Activated B cell treated with CpG ODN at 0.5 μM for 24 hours (primary cell): ENCODE measurements around the gene CA10. TPM values are rescaled to one million over a fixed set of nuclear protein-coding genes. Genes with fewer than 3 reads are reported as not detected.

ENCODE experiments used
- ATAC-seq: fragments of 200-7000 bp; cut with Tn5 transposase; one replicate; pipeline ENCODE4 v1.10.0; 2021; ENCODE audit warnings: low read depth, mild to moderate bottlenecking, moderate library complexity
- CTCF ChIA-PET: fragments of 350-600 bp; sonication (Branson Sonifier 250); formaldehyde crosslinking; loops from one replicate; lab custom pipeline; 2021; ENCODE audit warnings: antibody characterized with exemption; lab: Charles Lee
- POLR2A ChIA-PET: fragments of 350-600 bp; sonication (Branson Sonifier 250); formaldehyde crosslinking; loops from one replicate; lab custom pipeline; 2021; ENCODE audit warnings: antibody characterized with exemption; lab: Charles Lee
- DNase-seq: peaks from one replicate; pipeline ENCODE4 v3.0.0; 2022
- H3K27ac Mint-ChIP-seq: one replicate; pipeline ENCODE4 v1.8.0; 2020; ENCODE audit warnings: mixed read lengths
- H3K27me3 Mint-ChIP-seq: one replicate; pipeline ENCODE4 v1.8.0; 2021; ENCODE audit warnings: mixed read lengths
- H3K36me3 Mint-ChIP-seq: one replicate; pipeline ENCODE4 v1.8.0; 2021; ENCODE audit warnings: low read depth, mixed read lengths
- H3K4me1 Mint-ChIP-seq: one replicate; pipeline ENCODE4 v1.8.0; 2021; ENCODE audit warnings: mixed read lengths
- H3K4me3 Mint-ChIP-seq: one replicate; pipeline ENCODE4 v1.8.0; 2020; ENCODE audit warnings: mild to moderate bottlenecking, mixed read lengths
- H3K9me3 Mint-ChIP-seq: one replicate; pipeline ENCODE4 v1.8.0; 2020; ENCODE audit warnings: mixed read lengths
- CTCF ChIP-seq: fragments of 200-600 bp; IDR thresholded peaks from one replicate; pipeline ENCODE4 v1.8.0; 2022; ENCODE audit warnings: antibody characterized with exemption, mild to moderate bottlenecking
- intact Hi-C: fragments of 100-400 bp; cut with micrococcal nuclease; formaldehyde crosslinking; loops from one replicate; pipeline ENCODE4 v1.15.1; 2024
- total RNA-seq: library from RNA; stranded (reverse); gene quantifications from 2 replicates; pipeline ENCODE4 v1.2.3, GENCODE V29; 2022

The CA10 gene
- total RNA-seq, 1 donor from 2014 or later, result not detected

- ATAC-seq (no peak), DNase-seq (no peak)
- no peak for TF ChIP-seq CTCF
- intact Hi-C loops, result no loop called here
- ChIA-PET CTCF (no interaction called here), POLR2A (no interaction called here)
- Mint-ChIP-seq H3K4me3 (no peak overlapping the region), H3K36me3 (no peaks in the 10 kb centered on the region), H3K9me3 (no peaks in the 10 kb centered on the region), H3K4me1 (no peaks in the 10 kb centered on the region), H3K27me3 (no peaks in the 10 kb centered on the region), H3K27ac (no peak overlapping the region)
Measured at GRCh38 chr17:51908841-51909537, 249.5 kb downstream of the CA10 start.

GRCh38 chr17:51907041-51907440 lies 251.5 kb downstream of the CA10 start:
- intact Hi-C loops, result no loop called here
- Mint-ChIP-seq H3K9me3 (no peaks in the 10 kb centered on the region), H3K36me3 (no peaks in the 10 kb centered on the region), H3K4me1 (no peaks in the 10 kb centered on the region), H3K27me3 (no peaks in the 10 kb centered on the region), H3K27ac (no peak overlapping the region), H3K4me3 (no peak overlapping the region)
- ATAC-seq (no peak), DNase-seq (no peak)
- TF ChIP-seq CTCF, result no peak
- ChIA-PET CTCF (no interaction called here), POLR2A (no interaction called here)

GRCh38 chr17:51904379-51904778 lies 254.1 kb downstream of the CA10 start:
- H3K9me3 Mint-ChIP-seq, result no peaks in the 10 kb centered on the region
- CTCF ChIA-PET, result no interaction called here
- no peak overlapping the region for H3K4me3 Mint-ChIP-seq
- intact Hi-C loops, result no loop called here
- H3K36me3 Mint-ChIP-seq, result no peaks in the 10 kb centered on the region
- POLR2A ChIA-PET, result no interaction called here
- ATAC-seq (no peak), DNase-seq (no peak)
- TF ChIP-seq CTCF, result no peak
- H3K4me1 Mint-ChIP-seq, result no peaks in the 10 kb centered on the region
- no peaks in the 10 kb centered on the region for H3K27me3 Mint-ChIP-seq
- H3K27ac Mint-ChIP-seq, result no peak overlapping the region

GRCh38 chr17:51901242-51901641 lies 257.3 kb downstream of the CA10 start:
- intact Hi-C loops, result no loop called here
- ATAC-seq (no peak), DNase-seq (no peak)
- H3K36me3 Mint-ChIP-seq, result no peaks in the 10 kb centered on the region
- no peaks in the 10 kb centered on the region for H3K9me3 Mint-ChIP-seq
- no peak overlapping the region for H3K27ac Mint-ChIP-seq
- H3K4me3 Mint-ChIP-seq, result no peak overlapping the region
- H3K27me3 Mint-ChIP-seq, result no peaks in the 10 kb centered on the region
- ChIA-PET CTCF (no interaction called here), POLR2A (no interaction called here)
- H3K4me1 Mint-ChIP-seq, result no peaks in the 10 kb centered on the region
- TF ChIP-seq CTCF, result no peak

- Mint-ChIP-seq H3K27me3 (no peaks in the 10 kb centered on the region), H3K27ac (no peak overlapping the region), H3K4me1 (no peaks in the 10 kb centered on the region), H3K9me3 (no peaks in the 10 kb centered on the region), H3K36me3 (no peaks in the 10 kb centered on the region), H3K4me3 (no peak overlapping the region)
- TF ChIP-seq CTCF, result no peak
- intact Hi-C loops, result no loop called here
- POLR2A ChIA-PET, result no interaction called here
- CTCF ChIA-PET, result no interaction called here
- ATAC-seq (no peak), DNase-seq (no peak)
Measured at GRCh38 chr17:51891936-51892335, 266.6 kb downstream of the CA10 start.
